Neural progenitor cell (in vitro differentiated cells): ENCODE results near the gene ZCCHC9. TPM values are rescaled to one million over a fixed set of nuclear protein-coding genes. Genes with fewer than 3 reads are reported as not detected.

Experiments
- DNase-seq: peaks from one replicate; pipeline ENCODE4 v3.0.0-alpha.2; 2016; ENCODE audit warnings: low spot score
- H2AFZ ChIP-seq: fragments of 200-600 bp; sonication (generic); replicated peaks from 2 replicates; pipeline ENCODE4 v1.6.1; 2016; ENCODE audit warnings: antibody characterized with exemption
- H3F3A ChIP-seq: fragments of 200-600 bp; sonication (generic); 2 replicates; pipeline ENCODE4 v1.6.1; 2016; ENCODE audit warnings: antibody characterized with exemption, low read depth
- H3K27ac ChIP-seq: fragments of 200-600 bp; sonication (generic); 2 replicates; pipeline ENCODE4 v1.5.1; 2016; ENCODE audit warnings: mild to moderate bottlenecking
- H3K27me3 ChIP-seq: fragments of 200-600 bp; sonication (generic); 2 replicates; pipeline ENCODE4 v1.6.1; 2016; ENCODE audit warnings: mild to moderate bottlenecking, moderate library complexity
- H3K36me3 ChIP-seq: fragments of 200-600 bp; sonication (generic); 2 replicates; pipeline ENCODE4 v1.5.1; 2016
- H3K4me1 ChIP-seq: fragments of 200-600 bp; sonication (generic); 2 replicates; pipeline ENCODE4 v1.6.1; 2016; ENCODE audit warnings: mixed run types
- H3K4me2 ChIP-seq: fragments of 200-600 bp; sonication (generic); 2 replicates; pipeline ENCODE4 v1.6.1; 2016
- H3K4me3 ChIP-seq: fragments of 200-600 bp; sonication (generic); 2 replicates; pipeline ENCODE4 v1.5.1; 2016
- H3K79me2 ChIP-seq: fragments of 200-600 bp; sonication (generic); 2 replicates; pipeline ENCODE4 v1.6.1; 2016; ENCODE audit warnings: low read depth
- H3K9ac ChIP-seq: fragments of 200-600 bp; sonication (generic); 2 replicates; pipeline ENCODE4 v1.6.1; 2016
- H3K9me3 ChIP-seq: fragments of 200-600 bp; sonication (generic); 2 replicates; pipeline ENCODE4 v1.5.1; 2016; ENCODE audit warnings: low read depth
- H4K20me1 ChIP-seq: fragments of 200-600 bp; sonication (generic); 2 replicates; pipeline ENCODE4 v1.6.1; 2016; ENCODE audit warnings: low read depth
- H3K27ac Mint-ChIP-seq: 3 replicates; pipeline ENCODE4 v1.8.0; 2021; ENCODE audit warnings: mixed read lengths
- H3K27me3 Mint-ChIP-seq: 2 replicates; pipeline ENCODE4 v1.8.0; 2022; ENCODE audit warnings: low read depth, mild to moderate bottlenecking, inconsistent platforms, moderate library complexity, mixed read lengths; ENCODE audit not compliant: insufficient read depth
- H3K36me3 Mint-ChIP-seq: 3 replicates; pipeline ENCODE4 v1.8.0; 2021; ENCODE audit warnings: mixed read lengths
- H3K4me1 Mint-ChIP-seq: 3 replicates; pipeline ENCODE4 v1.8.0; 2021; ENCODE audit warnings: mixed read lengths
- H3K4me3 Mint-ChIP-seq: 3 replicates; pipeline ENCODE4 v1.8.0; 2021; ENCODE audit warnings: mild to moderate bottlenecking, moderate library complexity, mixed read lengths
- H3K9me3 Mint-ChIP-seq: 3 replicates; pipeline ENCODE4 v1.8.0; 2020; ENCODE audit warnings: mixed read lengths
- CTCF ChIP-seq: fragments of 200-600 bp; sonication (generic); IDR thresholded peaks from 2 replicates; pipeline ENCODE4 v1.5.1; 2017; ENCODE audit warnings: antibody characterized with exemption, mild to moderate bottlenecking
- EZH2 ChIP-seq: fragments of 200-600 bp; sonication (generic); IDR thresholded peaks from 2 replicates; pipeline ENCODE4 v1.6.1; 2017; ENCODE audit warnings: antibody characterized with exemption, mild to moderate bottlenecking, moderate library complexity
- EZH2phosphoT487 ChIP-seq: fragments of 200-600 bp; sonication (generic); IDR thresholded peaks from 2 replicates; pipeline ENCODE4 v1.6.1; 2017; ENCODE audit warnings: antibody characterized with exemption
- total RNA-seq: library from RNA; depleted of rRNA; stranded (reverse); fragments of >200 nt; gene quantifications from 2 replicates; pipeline ENCODE4 v1.2.3, GENCODE V29; 2015; ENCODE audit warnings: low replicate concordance

ZCCHC9 gene
- total RNA-seq, 1 donor from 2014 or later: 57.4 TPM

GRCh38 chr5:81317536-81317935 is 16.1 kb downstream of the ZCCHC9 start:
- no peak overlapping the region for H3K4me2 ChIP-seq
- peaks cover 6% of the 10 kb centered on the region for H3K36me3 Mint-ChIP-seq
- no peaks in the 10 kb centered on the region for H3K9me3 Mint-ChIP-seq
- peaks cover 11% of the 10 kb centered on the region for H3K36me3 ChIP-seq
- no peaks in the 10 kb centered on the region for H3K4me1 Mint-ChIP-seq
- no peak overlapping the region for H3K4me3 Mint-ChIP-seq
- no peak overlapping the region for H3K27ac ChIP-seq
- H3K79me2 ChIP-seq: no peaks in the 10 kb centered on the region
- no peaks in the 10 kb centered on the region for H3K27me3 ChIP-seq
- H3K4me3 ChIP-seq: no peak overlapping the region
- H3F3A ChIP-seq: peaks cover 11% of the 10 kb centered on the region
- no peak for TF ChIP-seq EZH2phosphoT487
- no peak overlapping the region for H2AFZ ChIP-seq
- no peaks in the 10 kb centered on the region for H3K27me3 Mint-ChIP-seq
- H4K20me1 ChIP-seq: no peaks in the 10 kb centered on the region
- no peaks in the 10 kb centered on the region for H3K4me1 ChIP-seq
- no peaks in the 10 kb centered on the region for H3K9me3 ChIP-seq
- H3K9ac ChIP-seq: no peak overlapping the region
- H3K27ac Mint-ChIP-seq: no peak overlapping the region
- DNase-seq: no peak

- Histone ChIP-seq H4K20me1 (no peaks in the 10 kb centered on the region), H3K36me3 (no peaks in the 10 kb centered on the region), H3K9me3 (no peaks in the 10 kb centered on the region), H3K4me3 (no peak overlapping the region), H2AFZ (no peak overlapping the region), H3K9ac (no peak overlapping the region), H3K79me2 (no peaks in the 10 kb centered on the region), H3K4me2 (no peak overlapping the region), H3F3A (no peaks in the 10 kb centered on the region), H3K27me3 (no peaks in the 10 kb centered on the region), H3K27ac (no peak overlapping the region), H3K4me1 (no peaks in the 10 kb centered on the region)
- no peak overlapping the region for H3K27ac Mint-ChIP-seq
- H3K36me3 Mint-ChIP-seq: no peaks in the 10 kb centered on the region
- no peaks in the 10 kb centered on the region for H3K27me3 Mint-ChIP-seq
- no peak for DNase-seq
- H3K9me3 Mint-ChIP-seq: no peaks in the 10 kb centered on the region
- no peaks in the 10 kb centered on the region for H3K4me1 Mint-ChIP-seq
- H3K4me3 Mint-ChIP-seq: no peak overlapping the region
- no peak for TF ChIP-seq EZH2phosphoT487
- TF ChIP-seq EZH2: no peak
- TF ChIP-seq CTCF: no peak
These were observed 25.2 kb downstream of the ZCCHC9 start for GRCh38 chr5:81326554-81326953.

- Histone ChIP-seq H3K4me3 (no peak overlapping the region), H2AFZ (no peak overlapping the region), H3K4me2 (no peak overlapping the region), H3K9ac (no peak overlapping the region), H3K4me1 (no peaks in the 10 kb centered on the region), H3K36me3 (no peaks in the 10 kb centered on the region), H3K79me2 (no peaks in the 10 kb centered on the region), H4K20me1 (no peaks in the 10 kb centered on the region), H3K27ac (no peak overlapping the region), H3F3A (no peaks in the 10 kb centered on the region), H3K27me3 (no peaks in the 10 kb centered on the region), H3K9me3 (no peaks in the 10 kb centered on the region)
- H3K27me3 Mint-ChIP-seq: peaks cover 4% of the 10 kb centered on the region
- no peak for DNase-seq
- H3K4me3 Mint-ChIP-seq: no peak overlapping the region
- H3K27ac Mint-ChIP-seq: no peak overlapping the region
- H3K9me3 Mint-ChIP-seq: no peaks in the 10 kb centered on the region
- no peaks in the 10 kb centered on the region for H3K36me3 Mint-ChIP-seq
- TF ChIP-seq EZH2phosphoT487 (no peak), EZH2 (no peak), CTCF (no peak)
- no peaks in the 10 kb centered on the region for H3K4me1 Mint-ChIP-seq
These were observed 33.1 kb downstream of the ZCCHC9 start for GRCh38 chr5:81334304-81335061.

GRCh38 chr5:81335946-81336345 is 34.6 kb downstream of the ZCCHC9 start:
- Mint-ChIP-seq H3K36me3 (no peaks in the 10 kb centered on the region), H3K27ac (no peak overlapping the region), H3K9me3 (no peaks in the 10 kb centered on the region), H3K4me3 (no peak overlapping the region), H3K4me1 (no peaks in the 10 kb centered on the region), H3K27me3 (peaks cover 4% of the 10 kb centered on the region)
- no peaks in the 10 kb centered on the region for H3K36me3 ChIP-seq
- H4K20me1 ChIP-seq: no peaks in the 10 kb centered on the region
- H3K4me3 ChIP-seq: no peak overlapping the region
- TF ChIP-seq CTCF (no peak), EZH2phosphoT487 (no peak), EZH2 (no peak)
- H3K79me2 ChIP-seq: no peaks in the 10 kb centered on the region
- no peak overlapping the region for H3K4me2 ChIP-seq
- DNase-seq: no peak
- no peak overlapping the region for H3K27ac ChIP-seq
- H3K4me1 ChIP-seq: no peaks in the 10 kb centered on the region
- H3K9ac ChIP-seq: no peak overlapping the region
- no peaks in the 10 kb centered on the region for H3K9me3 ChIP-seq
- H2AFZ ChIP-seq: no peak overlapping the region
- no peaks in the 10 kb centered on the region for H3F3A ChIP-seq
- no peaks in the 10 kb centered on the region for H3K27me3 ChIP-seq
